OCI-LY1 (cell line): ENCODE results near the gene SOCS1.

Experiments used
- H2AFZ ChIP-seq: fragments of 200-600 bp; sonication (generic), shearing (Covaris generic); 2 replicates; pipeline ENCODE4 v1.6.0; 2014; ENCODE audit warnings: antibody characterized with exemption, mild to moderate bottlenecking, low read length
- H3F3A ChIP-seq: fragments of 200-600 bp; sonication (generic), shearing (Covaris generic); 2 replicates; pipeline ENCODE4 v1.6.0; 2014; ENCODE audit warnings: mild to moderate bottlenecking, antibody characterized with exemption, low read length, moderate library complexity; ENCODE audit not compliant: insufficient read depth
- H3K27ac ChIP-seq: fragments of 200-600 bp; sonication (generic); 2 replicates; pipeline ENCODE4 v1.5.1; 2014; ENCODE audit warnings: low read length, mixed run types, mild to moderate bottlenecking, low read depth; ENCODE audit not compliant: poor library complexity, severe bottlenecking
- H3K27me3 ChIP-seq: fragments of 200-600 bp; sonication (generic); 2 replicates; pipeline ENCODE4 v1.6.0; 2014; ENCODE audit warnings: antibody characterized with exemption, mild to moderate bottlenecking, low read length, moderate library complexity; ENCODE audit not compliant: insufficient read depth
- H3K36me3 ChIP-seq: fragments of 200-600 bp; sonication (generic); 2 replicates; pipeline ENCODE4 v1.6.1; 2014; ENCODE audit warnings: mild to moderate bottlenecking, antibody characterized with exemption, low read length, moderate library complexity, mixed read lengths; ENCODE audit not compliant: insufficient read depth
- H3K4me1 ChIP-seq: fragments of 200-600 bp; sonication (generic); 2 replicates; pipeline ENCODE4 v1.5.1; 2014; ENCODE audit warnings: mild to moderate bottlenecking, low read length, moderate library complexity; ENCODE audit not compliant: insufficient read depth, severe bottlenecking
- H3K4me2 ChIP-seq: fragments of 200-600 bp; sonication (generic), shearing (Covaris generic); 2 replicates; pipeline ENCODE4 v1.6.1; 2014; ENCODE audit warnings: low read length
- H3K4me3 ChIP-seq: fragments of 200-600 bp; sonication (generic); 2 replicates; pipeline ENCODE4 v1.5.1; 2014; ENCODE audit warnings: low read length, low read depth, mild to moderate bottlenecking, mixed read lengths; ENCODE audit not compliant: poor library complexity, severe bottlenecking
- H3K79me2 ChIP-seq: fragments of 200-600 bp; shearing (Covaris generic); 2 replicates; pipeline ENCODE4 v1.6.1; 2016; ENCODE audit warnings: mixed run types, low read length, mixed read lengths; ENCODE audit not compliant: insufficient read depth
- H3K9ac ChIP-seq: fragments of 200-600 bp; sonication (generic), shearing (Covaris generic); 2 replicates; pipeline ENCODE4 v1.6.1; 2014; ENCODE audit warnings: mild to moderate bottlenecking, low read length, mixed read lengths
- H3K9me2 ChIP-seq: fragments of 200-600 bp; sonication (generic), shearing (Covaris generic); 2 replicates; pipeline ENCODE4 v1.6.1; 2014; ENCODE audit warnings: low read depth, mild to moderate bottlenecking, low read length, mixed read lengths
- H3K9me3 ChIP-seq: fragments of 200-600 bp; shearing (Covaris generic); 2 replicates; pipeline ENCODE4 v1.6.1; 2014; ENCODE audit warnings: low read length, mixed read lengths
- H4K20me1 ChIP-seq: fragments of 200-600 bp; sonication (generic), shearing (Covaris generic); 2 replicates; pipeline ENCODE4 v1.6.0; 2016; ENCODE audit warnings: mild to moderate bottlenecking, low read length; ENCODE audit not compliant: insufficient read depth
- CTCF ChIP-seq: fragments of 200-600 bp; sonication (generic), shearing (Covaris generic); IDR thresholded peaks from 2 replicates; pipeline ENCODE4 v1.5.1; 2017; ENCODE audit warnings: mild to moderate bottlenecking, antibody characterized with exemption, low read length, moderate library complexity, mixed read lengths
- EZH2 ChIP-seq: fragments of 200-600 bp; sonication (generic), shearing (Covaris generic); IDR thresholded peaks from 2 replicates; pipeline ENCODE4 v1.8.0; 2017; ENCODE audit warnings: borderline replicate concordance, mixed run types, mild to moderate bottlenecking, antibody characterized with exemption, low read length, moderate library complexity, mixed read lengths

SOCS1 gene

GRCh38 chr16:11250786-11251524 lies 5.0 kb downstream of the SOCS1 start:
- peak overlapping the region; percentile 17 for H3K27ac ChIP-seq
- H2AFZ ChIP-seq = no peak overlapping the region
- no peaks in the 10 kb centered on the region for H3K9me2 ChIP-seq
- H4K20me1 ChIP-seq = no peaks in the 10 kb centered on the region
- no peaks in the 10 kb centered on the region for H3K27me3 ChIP-seq
- TF ChIP-seq EZH2 (no peak), CTCF (no peak)
- H3K4me1 ChIP-seq = peaks cover 70% of the 10 kb centered on the region
- peaks cover 30% of the 10 kb centered on the region for H3K36me3 ChIP-seq
- no peak overlapping the region for H3K9ac ChIP-seq
- no peaks in the 10 kb centered on the region; the same call in 1 of the 2 replicates for H3F3A ChIP-seq
- H3K9me3 ChIP-seq = no peaks in the 10 kb centered on the region
- H3K79me2 ChIP-seq = no peaks in the 10 kb centered on the region
- H3K4me3 ChIP-seq = no peak overlapping the region
- peak overlapping the region; percentile 58 for H3K4me2 ChIP-seq

- TF ChIP-seq EZH2 (no peak), CTCF (no peak)
- Histone ChIP-seq H3K4me1 (peaks cover 70% of the 10 kb centered on the region), H3K9ac (peak overlapping the region; percentile 21; the same call in 1 of the 2 replicates), H3F3A (no peaks in the 10 kb centered on the region; the same call in 1 of the 2 replicates), H3K4me2 (peak overlapping the region; percentile 58), H3K9me3 (no peaks in the 10 kb centered on the region), H2AFZ (no peak overlapping the region), H3K27ac (peak overlapping the region; percentile 17), H3K4me3 (peak overlapping the region; percentile 47), H3K36me3 (peaks cover 30% of the 10 kb centered on the region), H3K27me3 (no peaks in the 10 kb centered on the region), H4K20me1 (no peaks in the 10 kb centered on the region), H3K79me2 (no peaks in the 10 kb centered on the region), H3K9me2 (no peaks in the 10 kb centered on the region)
These were observed 5.8 kb downstream of the SOCS1 start for GRCh38 chr16:11250091-11250785.

GRCh38 chr16:11249233-11250061 lies 6.6 kb downstream of the SOCS1 start:
- Histone ChIP-seq H3K27ac (no peak overlapping the region), H3F3A (no peaks in the 10 kb centered on the region; the same call in 1 of the 2 replicates), H3K27me3 (no peaks in the 10 kb centered on the region), H3K9me2 (no peaks in the 10 kb centered on the region), H3K9ac (peak overlapping the region; percentile 32; the same call in 1 of the 2 replicates), H4K20me1 (no peaks in the 10 kb centered on the region), H3K79me2 (no peaks in the 10 kb centered on the region), H3K9me3 (no peaks in the 10 kb centered on the region), H3K36me3 (peaks cover 23% of the 10 kb centered on the region), H3K4me1 (peaks cover 62% of the 10 kb centered on the region), H3K4me2 (peak overlapping the region; percentile 58), H3K4me3 (peak overlapping the region; percentile 47), H2AFZ (no peak overlapping the region)
- TF ChIP-seq CTCF = no peak
- TF ChIP-seq EZH2 = no peak
